ENCODE measurements around the gene MOV10L1.
"Not testable (repeated sequence)": the region's sequence is repeated elsewhere in the genome, so short reads cannot be mapped to it uniquely, and the experiment has no call there.

Gene MOV10L1

GRCh38 chr22:50084080-50084477 is 5.7 kb upstream of the MOV10L1 start:
- Histone ChIP-seq H3K27me3 (ENCODE audit: low read depth, low read length) (no peaks in the 10 kb centered on the region), H3K36me3 (replicated peaks; ENCODE audit: low read depth, low read length) (no peaks in the 10 kb centered on the region), H3K9ac (ENCODE audit: low read length) (no peak overlapping the region), H3K4me2 (ENCODE audit: low read length) (no peak overlapping the region), H4K20me1 (ENCODE audit: insufficient read depth, low read length) (no peaks in the 10 kb centered on the region), H3K4me3 (ENCODE audit: low read length) (no peak overlapping the region), H3K4me1 (ENCODE audit: low read length) (no peaks in the 10 kb centered on the region), H2AFZ (ENCODE audit: low read depth, low read length) (no peak overlapping the region), H3K9me3 (ENCODE audit: insufficient read depth, low read length) (no peaks in the 10 kb centered on the region), H3K27ac (ENCODE audit: low read length) (no peak overlapping the region), H3K79me2 (ENCODE audit: low read length) (no peaks in the 10 kb centered on the region)
- no peak for TF ChIP-seq EZH2phosphoT487 (IDR thresholded peaks at IDR 0.05; ENCODE audit: low read depth)
- TF ChIP-seq, protein P1, sequence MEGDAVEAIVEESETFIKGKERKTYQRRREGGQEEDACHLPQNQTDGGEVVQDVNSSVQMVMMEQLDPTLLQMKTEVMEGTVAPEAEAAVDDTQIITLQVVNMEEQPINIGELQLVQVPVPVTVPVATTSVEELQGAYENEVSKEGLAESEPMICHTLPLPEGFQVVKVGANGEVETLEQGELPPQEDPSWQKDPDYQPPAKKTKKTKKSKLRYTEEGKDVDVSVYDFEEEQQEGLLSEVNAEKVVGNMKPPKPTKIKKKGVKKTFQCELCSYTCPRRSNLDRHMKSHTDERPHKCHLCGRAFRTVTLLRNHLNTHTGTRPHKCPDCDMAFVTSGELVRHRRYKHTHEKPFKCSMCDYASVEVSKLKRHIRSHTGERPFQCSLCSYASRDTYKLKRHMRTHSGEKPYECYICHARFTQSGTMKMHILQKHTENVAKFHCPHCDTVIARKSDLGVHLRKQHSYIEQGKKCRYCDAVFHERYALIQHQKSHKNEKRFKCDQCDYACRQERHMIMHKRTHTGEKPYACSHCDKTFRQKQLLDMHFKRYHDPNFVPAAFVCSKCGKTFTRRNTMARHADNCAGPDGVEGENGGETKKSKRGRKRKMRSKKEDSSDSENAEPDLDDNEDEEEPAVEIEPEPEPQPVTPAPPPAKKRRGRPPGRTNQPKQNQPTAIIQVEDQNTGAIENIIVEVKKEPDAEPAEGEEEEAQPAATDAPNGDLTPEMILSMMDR (IDR thresholded peaks at IDR 0.05; ENCODE audit: low read depth, low read length): no peak

DNA sequence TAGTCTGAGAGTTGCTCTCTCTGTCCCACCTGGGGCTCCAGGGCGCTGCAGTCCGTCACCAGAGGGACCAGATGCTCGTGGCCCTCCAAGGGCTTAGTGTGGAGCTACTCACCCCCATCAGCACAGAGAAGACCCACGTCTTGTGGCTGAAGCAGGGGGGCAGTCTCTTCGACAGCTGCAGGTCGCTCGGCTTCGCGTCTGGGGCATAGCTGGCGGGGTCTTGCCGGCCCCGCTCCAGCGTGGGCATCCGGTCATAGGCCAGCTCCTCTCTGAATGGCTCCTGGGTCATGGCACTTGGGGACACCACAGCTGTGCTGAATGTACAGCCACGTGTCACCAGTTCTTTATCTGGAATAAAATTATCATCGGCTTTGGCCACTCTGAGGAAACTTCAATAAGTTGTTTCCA is 5.2 kb upstream of the MOV10L1 start:
- no peak overlapping the region for H3K9ac ChIP-seq (ENCODE audit: low read length)
- H3K27ac ChIP-seq (ENCODE audit: low read length): no peak overlapping the region
- no peak overlapping the region for H2AFZ ChIP-seq (ENCODE audit: low read depth, low read length)
- no peak overlapping the region for H3K4me3 ChIP-seq (ENCODE audit: low read length)
- H3K9me3 ChIP-seq (ENCODE audit: insufficient read depth, low read length): no peaks in the 10 kb centered on the region
- H3K4me1 ChIP-seq (ENCODE audit: low read length): no peaks in the 10 kb centered on the region
- TF ChIP-seq, protein P1 (IDR thresholded peaks at IDR 0.05; ENCODE audit: low read depth, low read length): no peak
- no peak for TF ChIP-seq EZH2phosphoT487 (IDR thresholded peaks at IDR 0.05; ENCODE audit: low read depth)
- no peaks in the 10 kb centered on the region for H3K79me2 ChIP-seq (ENCODE audit: low read length)
- no peaks in the 10 kb centered on the region for H3K36me3 ChIP-seq (replicated peaks; ENCODE audit: low read depth, low read length)
- H3K27me3 ChIP-seq (ENCODE audit: low read depth, low read length): no peaks in the 10 kb centered on the region
- no peaks in the 10 kb centered on the region for H4K20me1 ChIP-seq (ENCODE audit: insufficient read depth, low read length)
- H3K4me2 ChIP-seq (ENCODE audit: low read length): no peak overlapping the region

DNA sequence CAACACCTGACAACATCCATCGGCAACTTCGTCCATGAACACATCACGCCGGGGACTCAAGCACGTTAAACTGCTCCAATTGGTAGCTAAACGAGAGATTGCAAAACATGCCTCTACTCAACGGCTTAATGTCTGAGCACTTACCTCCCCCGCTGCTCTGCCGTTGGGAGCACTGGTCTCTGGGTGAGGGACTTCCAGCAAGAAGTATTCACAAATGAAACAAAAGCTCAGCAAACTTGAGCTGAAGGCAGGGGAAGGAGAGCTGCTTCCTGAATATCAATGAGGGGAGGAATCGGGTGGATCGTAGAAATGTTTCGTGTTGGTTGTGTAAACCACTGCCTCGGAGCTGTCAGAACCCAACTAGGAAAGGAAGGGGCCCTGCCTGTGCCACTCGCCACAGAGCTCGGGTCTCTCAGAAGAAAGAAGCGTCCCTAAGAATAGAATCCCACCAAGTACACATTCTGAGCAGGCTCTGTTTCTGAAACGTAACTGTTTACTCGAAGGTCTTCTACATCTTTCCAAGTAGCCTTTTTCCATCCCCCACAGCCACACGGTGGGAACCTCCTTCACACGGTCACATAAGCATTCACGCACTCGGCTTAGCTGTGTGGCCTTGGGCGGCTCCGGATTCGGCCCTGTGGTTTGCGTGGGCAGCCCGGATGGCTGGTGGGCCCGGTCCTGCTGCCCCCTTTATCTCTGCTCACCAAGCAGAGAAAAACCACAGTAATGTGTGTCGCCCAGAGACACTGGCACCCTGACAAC is 4.4 kb upstream of the MOV10L1 start, which contains the start of gene MLC1:
MLC1 (minus strand) TSS at position 216 of the 762 bp plus-strand sequence. CDS start 524 bp downstream, outside the sequence.
- no peak within 1 kb of the TSS for H3K9ac ChIP-seq (ENCODE audit: low read length)
- H3K27ac ChIP-seq (ENCODE audit: low read length): no peak within 1 kb of the TSS
- H3K79me2 ChIP-seq (ENCODE audit: low read length): no peaks in the 10 kb centered on the region
- no peaks in the 10 kb centered on the region for H3K27me3 ChIP-seq (ENCODE audit: low read depth, low read length)
- no peak within 1 kb of the TSS for H3K4me3 ChIP-seq (ENCODE audit: low read length)
- H3K36me3 ChIP-seq (replicated peaks; ENCODE audit: low read depth, low read length): no peaks in the 10 kb centered on the region
- H3K4me2 ChIP-seq (ENCODE audit: low read length): no peak within 1 kb of the TSS
- no peaks in the 10 kb centered on the region for H3K9me3 ChIP-seq (ENCODE audit: insufficient read depth, low read length)
- no peak for TF ChIP-seq EZH2phosphoT487 (IDR thresholded peaks at IDR 0.05; ENCODE audit: low read depth)
- TF ChIP-seq, protein P1 (IDR thresholded peaks at IDR 0.05; ENCODE audit: low read depth, low read length): no peak
- H2AFZ ChIP-seq (ENCODE audit: low read depth, low read length): no peak within 1 kb of the TSS
- H3K4me1 ChIP-seq (ENCODE audit: low read length): no peaks in the 10 kb centered on the region
- H4K20me1 ChIP-seq (ENCODE audit: insufficient read depth, low read length): no peaks in the 10 kb centered on the region

DNA sequence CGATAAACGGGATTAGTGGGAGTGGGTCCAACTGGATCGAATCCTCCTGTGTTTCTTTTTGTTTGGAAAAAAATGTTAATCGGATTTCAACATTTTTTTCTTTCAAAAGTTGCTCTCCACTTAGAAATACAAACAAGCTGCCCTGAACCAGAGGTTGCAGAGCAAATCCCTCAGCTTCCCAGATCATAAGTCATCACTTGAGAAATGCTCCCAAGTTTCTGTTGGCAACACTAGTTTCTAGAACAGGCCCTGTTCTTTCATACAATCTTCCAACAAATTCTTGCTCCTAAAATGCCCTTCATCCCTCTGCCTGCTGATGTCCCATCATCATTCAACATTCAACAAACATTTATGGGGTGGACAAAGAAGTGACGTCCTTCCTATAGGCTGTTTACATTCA is 3.3 kb upstream of the MOV10L1 start:
- Histone ChIP-seq H3K4me2 (ENCODE audit: low read length) (no peak overlapping the region), H2AFZ (ENCODE audit: low read depth, low read length) (no peak overlapping the region), H3K36me3 (replicated peaks; ENCODE audit: low read depth, low read length) (no peaks in the 10 kb centered on the region)

GRCh38 chr22:50086975-50087374 is 2.8 kb upstream of the MOV10L1 start:
- not testable (repeated sequence) for H3K36me3 ChIP-seq (replicated peaks; ENCODE audit: low read depth, low read length); H3K27ac ChIP-seq (ENCODE audit: low read length); H3K9ac ChIP-seq (ENCODE audit: low read length); H2AFZ ChIP-seq (ENCODE audit: low read depth, low read length); H3K27me3 ChIP-seq (ENCODE audit: low read depth, low read length); H3K4me2 ChIP-seq (ENCODE audit: low read length); H3K4me3 ChIP-seq (ENCODE audit: low read length); H4K20me1 ChIP-seq (ENCODE audit: insufficient read depth, low read length); H3K4me1 ChIP-seq (ENCODE audit: low read length); H3K79me2 ChIP-seq (ENCODE audit: low read length); H3K9me3 ChIP-seq (ENCODE audit: insufficient read depth, low read length)

More for the DNA sequence above, 3.3 kb upstream of the MOV10L1 start:
- no peaks in the 10 kb centered on the region for H3K4me1 ChIP-seq (ENCODE audit: low read length)
- H3K27ac ChIP-seq (ENCODE audit: low read length): no peak overlapping the region
- H4K20me1 ChIP-seq (ENCODE audit: insufficient read depth, low read length): no peaks in the 10 kb centered on the region
- H3K27me3 ChIP-seq (ENCODE audit: low read depth, low read length): no peaks in the 10 kb centered on the region
- H3K4me3 ChIP-seq (ENCODE audit: low read length): no peak overlapping the region
- H3K9ac ChIP-seq (ENCODE audit: low read length): no peak overlapping the region
- H3K9me3 ChIP-seq (ENCODE audit: insufficient read depth, low read length): no peaks in the 10 kb centered on the region
- no peaks in the 10 kb centered on the region for H3K79me2 ChIP-seq (ENCODE audit: low read length)
- TF ChIP-seq EZH2phosphoT487 (IDR thresholded peaks at IDR 0.05; ENCODE audit: low read depth): no peak
- TF ChIP-seq, protein P1 (IDR thresholded peaks at IDR 0.05; ENCODE audit: low read depth, low read length): no peak
